ENCODE data around the gene RBM39. TPM values are rescaled to one million over a fixed set of nuclear protein-coding genes. Genes with fewer than 3 reads are reported as not detected.
A peak's percentile ranks its signal among the peaks of the same experiment; 100 is the strongest.
"Not testable (repeated sequence)": the region's sequence is repeated elsewhere in the genome, so short reads cannot be mapped to it uniquely, and the experiment has no call there.

The RBM39 gene
- total RNA-seq, 1 donor from 2014 or later = 488 TPM

DNA sequence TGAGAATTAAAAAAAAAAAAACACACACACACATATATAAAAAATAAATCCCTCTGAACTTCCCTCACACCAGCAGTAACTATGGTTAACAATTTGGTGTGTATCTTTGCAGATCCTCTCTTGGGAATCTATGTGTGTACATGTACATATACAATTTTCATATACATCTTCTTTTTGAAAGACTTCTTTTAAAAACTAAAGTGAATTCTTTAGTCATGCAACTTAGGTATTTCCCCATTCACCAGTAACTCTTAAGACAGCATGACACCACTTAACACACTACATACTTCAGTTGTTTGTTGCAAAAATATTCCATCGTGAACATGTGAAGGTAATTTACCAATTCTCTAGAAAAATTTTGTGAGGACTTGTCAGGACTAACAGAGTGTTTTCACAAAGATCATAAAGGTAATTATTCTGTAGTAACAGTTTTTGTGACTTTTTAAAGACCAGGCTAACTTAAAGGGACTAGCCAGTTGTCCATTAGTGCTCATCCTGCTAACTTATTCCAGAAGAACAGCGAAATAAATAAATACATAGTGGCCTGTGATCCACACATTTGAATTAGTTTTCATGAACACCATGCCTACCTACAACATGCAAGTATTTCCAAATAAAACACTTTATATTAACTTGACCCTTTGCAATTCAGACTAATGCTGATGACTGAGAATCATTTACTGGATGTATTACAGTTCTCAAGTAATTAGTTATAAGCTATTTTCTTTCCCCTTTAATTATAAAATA, 12.1 kb downstream of the RBM39 start:
- Mint-ChIP-seq H3K27me3 (ENCODE audit: low read depth) (no peaks in the 10 kb centered on the region), H3K36me3 (peaks cover 27% of the 10 kb centered on the region), H3K27ac (peak overlapping the region; percentile 56), H3K4me3 (no peak overlapping the region), H3K9me3 (no peaks in the 10 kb centered on the region), H3K4me1 (peaks cover 14% of the 10 kb centered on the region)
- no peak for TF ChIP-seq CTCF (IDR thresholded peaks at IDR 0.05; ENCODE audit: unreplicated experiment)
- no peak for DNase-seq (ENCODE audit: low spot score in 2 of 2, unreplicated experiment in 2 of 2)

- Mint-ChIP-seq H3K4me1 (peaks cover 9% of the 10 kb centered on the region), H3K36me3 (peaks cover 28% of the 10 kb centered on the region), H3K27ac (no peak overlapping the region), H3K4me3 (no peak overlapping the region), H3K9me3 (no peaks in the 10 kb centered on the region), H3K27me3 (ENCODE audit: low read depth) (no peaks in the 10 kb centered on the region)
- TF ChIP-seq CTCF (IDR thresholded peaks at IDR 0.05; ENCODE audit: unreplicated experiment) = no peak
- no peak for DNase-seq (ENCODE audit: low spot score in 2 of 2, unreplicated experiment in 2 of 2)
These were observed 12.7 kb downstream of the RBM39 start for GRCh38 chr20:35729283-35729807.

GRCh38 chr20:35726842-35727711, 15.0 kb downstream of the RBM39 start:
- H3K27me3 Mint-ChIP-seq (ENCODE audit: low read depth) = no peaks in the 10 kb centered on the region
- no peaks in the 10 kb centered on the region for H3K9me3 Mint-ChIP-seq
- H3K4me1 Mint-ChIP-seq = peaks cover 5% of the 10 kb centered on the region
- TF ChIP-seq CTCF (IDR thresholded peaks at IDR 0.05; ENCODE audit: unreplicated experiment) = no peak
- DNase-seq (ENCODE audit: low spot score in 2 of 2, unreplicated experiment in 2 of 2) = no peak
- H3K36me3 Mint-ChIP-seq = peaks cover 29% of the 10 kb centered on the region
- no peak overlapping the region for H3K4me3 Mint-ChIP-seq
- H3K27ac Mint-ChIP-seq = no peak overlapping the region

GRCh38 chr20:35724321-35725230, 17.5 kb downstream of the RBM39 start:
- H3K9me3 Mint-ChIP-seq = no peaks in the 10 kb centered on the region
- peaks cover 41% of the 10 kb centered on the region for H3K36me3 Mint-ChIP-seq
- no peak for DNase-seq (ENCODE audit: low spot score in 2 of 2, unreplicated experiment in 2 of 2)
- H3K27me3 Mint-ChIP-seq (ENCODE audit: low read depth) = no peaks in the 10 kb centered on the region
- TF ChIP-seq CTCF (IDR thresholded peaks at IDR 0.05; ENCODE audit: unreplicated experiment) = no peak
- H3K4me1 Mint-ChIP-seq = no peaks in the 10 kb centered on the region
- H3K4me3 Mint-ChIP-seq = no peak overlapping the region
- no peak overlapping the region for H3K27ac Mint-ChIP-seq

DNA sequence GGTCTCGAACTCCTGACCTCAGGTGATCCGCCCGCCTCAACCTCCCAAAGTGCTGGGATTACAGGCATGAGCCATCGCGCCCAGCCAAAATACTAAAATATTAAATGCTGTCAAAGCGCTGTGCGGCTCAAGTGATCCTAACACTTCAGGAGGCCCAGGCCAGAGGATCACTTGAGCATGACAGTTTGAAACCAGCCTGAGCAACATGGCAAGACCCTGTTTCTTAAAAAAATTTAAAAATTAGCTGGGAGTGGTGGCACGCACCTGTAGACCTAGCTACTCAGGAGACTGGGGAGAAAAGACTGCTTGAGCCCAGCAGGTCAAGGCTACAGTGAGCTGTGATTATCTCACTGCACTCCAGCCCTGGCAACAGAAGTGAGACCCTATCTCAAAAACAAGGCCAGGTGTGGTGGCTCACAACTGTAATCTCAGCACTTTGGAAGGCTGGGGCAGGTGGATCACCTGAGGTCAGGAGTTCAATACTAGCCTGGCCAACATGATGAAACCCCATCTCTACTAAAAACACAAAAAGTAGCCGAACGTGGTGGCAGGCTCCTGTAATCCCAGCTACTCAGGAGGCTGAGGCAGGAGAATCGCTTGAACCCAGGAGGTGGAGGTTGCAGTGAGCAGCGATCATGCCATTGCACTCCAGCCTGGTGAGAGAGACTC, 18.3 kb downstream of the RBM39 start:
- H3K27ac Mint-ChIP-seq, H3K9me3 Mint-ChIP-seq: not testable (repeated sequence)

GRCh38 chr20:35723275-35723639, 18.8 kb downstream of the RBM39 start:
- not testable (repeated sequence) for H3K27me3 Mint-ChIP-seq (ENCODE audit: low read depth); H3K27ac Mint-ChIP-seq
- H3K36me3 Mint-ChIP-seq = peaks cover 44% of the 10 kb centered on the region

More for the DNA sequence above, 18.3 kb downstream of the RBM39 start:
- H3K36me3 Mint-ChIP-seq = peaks cover 43% of the 10 kb centered on the region
- not testable (repeated sequence) for H3K27me3 Mint-ChIP-seq (ENCODE audit: low read depth); H3K4me3 Mint-ChIP-seq; H3K4me1 Mint-ChIP-seq; DNase-seq (ENCODE audit: low spot score in 2 of 2, unreplicated experiment in 2 of 2)

More at GRCh38 chr20:35723275-35723639, 18.8 kb downstream of the RBM39 start:
- DNase-seq (ENCODE audit: low spot score in 2 of 2, unreplicated experiment in 2 of 2); H3K9me3 Mint-ChIP-seq; H3K4me1 Mint-ChIP-seq; H3K4me3 Mint-ChIP-seq: not testable (repeated sequence)

Data from mesothelial cell of epicardium (in vitro differentiated cells).